AG04449 (cell line): Measurements from ENCODE around the gene BCL3.

Experiments
- CTCF ChIA-PET: fragments of 350-600 bp; formaldehyde crosslinking; extraction: SDS; loops from one replicate; lab custom pipeline; 2021; ENCODE audit warnings: antibody characterized with exemption; lab: Yijun Ruan, JAX
- POLR2A ChIA-PET: fragments of 400-600, 350-600 bp; formaldehyde crosslinking; extraction: SDS; loops from one replicate; lab custom pipeline; 2020; ENCODE audit warnings: antibody characterized with exemption, inconsistent platforms; lab: Yijun Ruan, JAX
- DNase-seq: peaks from one replicate; pipeline ENCODE4 v3.0.0-alpha.2; 2010; ENCODE audit warnings: low read depth, low spot score
- H3K4me3 ChIP-seq: 2 replicates; pipeline ENCODE4 v1.5.1; 2011; ENCODE audit warnings: low read depth, mild to moderate bottlenecking, control low read depth, low read length
- TF ChIP-seq, protein P1 (sequence below): IDR thresholded peaks from one replicate; pipeline ENCODE4 v1.5.1; 2011; ENCODE audit warnings: mild to moderate bottlenecking, moderate library complexity, low read length, control low read depth, inconsistent platforms; ENCODE audit not compliant: insufficient read depth; ENCODE audit errors: missing control alignments

The BCL3 gene

DNA sequence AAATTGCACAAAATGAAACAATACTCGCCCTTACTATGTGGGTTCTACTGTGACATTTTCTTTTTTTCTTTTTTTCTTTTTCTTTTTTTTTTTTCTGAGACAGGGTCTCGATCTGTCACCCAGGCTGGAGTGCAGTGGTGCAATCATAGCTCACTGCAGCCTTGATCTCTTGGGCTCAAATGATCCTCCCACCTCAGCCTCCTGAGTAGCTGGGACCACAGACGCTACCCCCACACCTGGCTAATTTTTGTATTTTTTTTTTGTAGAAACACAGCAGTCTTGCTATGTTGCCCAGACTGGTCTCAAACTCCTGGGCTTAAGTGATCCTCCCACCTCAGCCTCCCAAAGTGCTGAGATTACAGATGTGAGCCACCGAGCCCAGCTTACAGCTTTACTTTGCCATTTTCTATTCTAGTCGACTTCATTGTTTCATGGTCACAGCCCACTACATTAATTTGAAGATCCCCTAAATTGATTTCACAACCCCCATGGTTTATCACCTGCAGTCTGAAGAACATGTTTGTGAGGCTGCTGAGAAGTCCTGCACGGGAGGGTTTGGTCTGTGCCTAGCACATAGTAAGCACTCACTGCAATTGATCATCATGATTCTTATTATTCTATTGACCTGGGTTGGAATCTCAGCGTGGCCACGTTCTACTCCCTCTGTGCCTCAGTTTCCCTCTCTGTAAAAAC is 3.8 kb downstream of the BCL3 start:
- ChIA-PET CTCF (interaction anchor here (0.5 to 2.1 kb wide), 6 partner anchors 16 to 170 kb away, joined by 3 to 27 read pairs (median 4); no protein-coding TSS in a partner anchor), POLR2A (interaction anchor here (0.7 to 1.9 kb wide), 4 partner anchors 10 to 28 kb away, joined by 3 to 14 read pairs (median 4); no protein-coding TSS in a partner anchor)
- H3K4me3 ChIP-seq: peak overlapping the region; percentile 53; the same call in 1 of the 2 replicates
- TF ChIP-seq, protein P1, sequence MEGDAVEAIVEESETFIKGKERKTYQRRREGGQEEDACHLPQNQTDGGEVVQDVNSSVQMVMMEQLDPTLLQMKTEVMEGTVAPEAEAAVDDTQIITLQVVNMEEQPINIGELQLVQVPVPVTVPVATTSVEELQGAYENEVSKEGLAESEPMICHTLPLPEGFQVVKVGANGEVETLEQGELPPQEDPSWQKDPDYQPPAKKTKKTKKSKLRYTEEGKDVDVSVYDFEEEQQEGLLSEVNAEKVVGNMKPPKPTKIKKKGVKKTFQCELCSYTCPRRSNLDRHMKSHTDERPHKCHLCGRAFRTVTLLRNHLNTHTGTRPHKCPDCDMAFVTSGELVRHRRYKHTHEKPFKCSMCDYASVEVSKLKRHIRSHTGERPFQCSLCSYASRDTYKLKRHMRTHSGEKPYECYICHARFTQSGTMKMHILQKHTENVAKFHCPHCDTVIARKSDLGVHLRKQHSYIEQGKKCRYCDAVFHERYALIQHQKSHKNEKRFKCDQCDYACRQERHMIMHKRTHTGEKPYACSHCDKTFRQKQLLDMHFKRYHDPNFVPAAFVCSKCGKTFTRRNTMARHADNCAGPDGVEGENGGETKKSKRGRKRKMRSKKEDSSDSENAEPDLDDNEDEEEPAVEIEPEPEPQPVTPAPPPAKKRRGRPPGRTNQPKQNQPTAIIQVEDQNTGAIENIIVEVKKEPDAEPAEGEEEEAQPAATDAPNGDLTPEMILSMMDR: no peak
- DNase-seq: no peak

DNA sequence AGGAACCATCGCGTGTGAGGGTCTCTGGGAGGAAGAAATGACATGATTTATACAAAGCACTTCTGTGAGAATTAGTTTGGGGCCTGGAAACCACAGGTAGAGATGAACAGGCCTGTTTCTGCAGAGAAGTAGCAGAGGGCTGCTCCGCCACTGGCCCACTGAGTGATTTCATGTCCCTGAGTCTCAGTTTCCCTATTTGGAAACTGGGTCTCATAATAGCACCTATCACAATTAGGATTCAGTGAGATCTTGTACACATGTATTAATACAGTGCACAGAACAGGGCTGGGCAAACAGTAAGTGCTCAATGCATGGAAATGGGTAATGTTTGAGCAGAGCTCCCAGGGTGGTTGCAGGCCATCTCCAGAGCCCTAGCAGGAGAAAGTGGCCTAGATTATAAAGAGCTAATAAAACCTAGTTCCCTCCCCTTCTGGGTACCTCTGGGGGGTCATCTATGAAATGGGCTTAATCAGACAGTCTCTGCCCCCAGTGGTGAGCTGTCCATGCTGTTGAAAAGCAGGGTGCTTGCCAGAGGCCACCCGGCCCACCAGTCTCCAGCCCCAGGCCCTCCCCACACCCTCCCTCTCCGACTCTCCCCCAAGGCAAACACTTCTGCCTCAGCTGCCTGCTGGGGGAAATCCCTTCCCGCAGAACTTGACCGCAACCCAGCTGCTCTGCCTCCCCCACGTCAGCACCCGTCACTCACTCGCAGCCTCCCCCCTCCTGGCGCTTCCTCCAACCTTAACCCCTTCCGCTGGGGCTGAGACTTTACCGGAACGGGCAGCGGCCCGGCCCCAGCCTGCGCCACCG is 4.5 kb downstream of the BCL3 start:
- TF ChIP-seq, protein P1: peak; percentile 12
- H3K4me3 ChIP-seq: peak overlapping the region; percentile 53
- ChIA-PET CTCF (interaction anchor here (0.5 to 2.1 kb wide), 8 partner anchors 10 to 175 kb away, joined by 3 to 27 read pairs (median 4); no protein-coding TSS in a partner anchor), POLR2A (interaction anchor here (0.7 to 1.9 kb wide), 6 partner anchors 10 to 29 kb away, joined by 3 to 14 read pairs (median 4); no protein-coding TSS in a partner anchor)
- peak; percentile 89 for DNase-seq

DNA sequence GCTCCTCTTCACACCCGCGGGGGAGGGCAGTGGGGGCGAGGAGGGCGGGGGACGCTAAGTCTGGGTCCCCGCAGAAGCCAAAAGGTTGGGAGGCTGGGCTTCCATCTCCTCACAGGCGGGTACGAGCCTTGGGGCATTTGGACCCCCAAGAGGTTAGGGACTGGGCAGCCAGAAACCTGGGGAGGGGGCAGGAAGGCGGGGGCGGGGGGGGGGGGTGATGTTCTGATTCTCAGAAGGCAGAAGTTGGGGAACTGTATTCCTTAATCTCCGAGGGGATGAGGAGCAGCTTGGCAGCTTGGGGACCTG is 5.1 kb downstream of the BCL3 start:
- H3K4me3 ChIP-seq: peak overlapping the region; percentile 53
- POLR2A ChIA-PET: interaction anchor here (0.9 to 1.9 kb wide), 4 partner anchors 8 to 20 kb away, joined by 3 to 14 read pairs (median 8); no protein-coding TSS in a partner anchor
- TF ChIP-seq, protein P1: no peak
- CTCF ChIA-PET: interaction anchor here (0.6 to 2.1 kb wide), 7 partner anchors 11 to 175 kb away, joined by 3 to 27 read pairs (median 4); no protein-coding TSS in a partner anchor
- DNase-seq: no peak

DNA sequence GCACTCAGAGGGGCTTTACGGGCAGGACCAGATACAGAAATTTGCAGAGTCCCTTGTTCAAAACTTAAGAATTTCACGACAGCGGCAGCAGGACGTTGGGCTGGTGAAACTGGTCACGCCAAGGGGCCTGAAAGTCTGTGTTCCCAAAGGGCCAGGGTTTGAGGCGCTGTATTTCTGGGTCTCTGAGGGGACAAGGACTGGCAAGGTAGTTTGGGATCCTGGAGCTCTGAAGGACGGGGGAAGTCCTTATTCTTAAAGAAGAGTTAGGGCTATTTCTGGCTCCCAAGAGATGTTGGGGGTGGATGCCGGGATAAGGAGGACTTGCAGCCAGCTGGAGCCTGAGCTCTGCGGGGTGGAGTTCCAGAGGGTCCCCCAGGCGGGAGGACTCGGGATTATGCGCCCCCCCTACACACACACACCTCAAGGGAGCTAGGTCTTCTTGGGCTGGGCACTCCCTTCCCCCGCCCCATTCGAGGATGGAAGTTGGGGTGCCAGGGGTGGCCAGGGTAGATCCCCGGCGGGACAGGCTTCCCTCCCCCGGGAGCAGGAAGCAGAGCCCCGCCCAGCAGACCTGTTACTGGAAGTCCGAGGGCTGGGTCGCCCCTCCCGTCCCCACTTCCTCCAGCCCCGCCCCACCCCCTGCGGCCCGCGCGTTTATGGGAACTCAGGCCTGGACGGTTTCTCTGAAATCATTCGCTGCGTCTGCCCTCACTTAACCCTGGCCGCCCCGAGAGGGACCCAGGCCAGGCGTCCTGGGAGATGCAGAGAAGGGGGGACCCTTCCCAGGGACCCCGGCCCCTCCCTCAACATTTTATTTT is 5.6 kb downstream of the BCL3 start:
- peak overlapping the region; percentile 53 for H3K4me3 ChIP-seq
- POLR2A ChIA-PET: interaction anchor here (0.9 to 1.9 kb wide), 4 partner anchors 8 to 19 kb away, joined by 3 to 14 read pairs (median 8); no protein-coding TSS in a partner anchor
- CTCF ChIA-PET: interaction anchor here (0.7 to 2.1 kb wide), 4 partner anchors 15 to 183 kb away, joined by 3 to 27 read pairs (median 12); no protein-coding TSS in a partner anchor
- no peak for DNase-seq
- TF ChIP-seq, protein P1: no peak

DNA sequence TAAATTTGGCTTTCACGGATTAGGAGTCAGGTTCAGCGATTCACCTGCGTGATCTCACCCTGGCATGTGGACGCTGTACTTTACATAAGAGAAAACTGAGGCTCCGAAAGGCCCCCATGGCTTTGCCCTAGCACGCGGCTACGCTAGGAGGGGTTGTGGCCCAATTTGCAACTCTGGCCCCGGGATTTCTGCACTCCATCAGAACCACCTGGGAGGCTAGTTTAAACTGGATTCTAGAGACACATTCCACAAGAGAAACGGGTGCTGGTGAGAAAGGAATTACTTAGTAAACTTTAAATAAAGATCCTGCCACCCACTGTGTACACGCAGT is 6.2 kb downstream of the BCL3 start:
- TF ChIP-seq, protein P1: no peak
- POLR2A ChIA-PET: interaction anchor here (0.9 to 1.8 kb wide), 4 partner anchors 8 to 16 kb away, joined by 3 to 12 read pairs (median 4); no protein-coding TSS in a partner anchor
- DNase-seq: no peak
- CTCF ChIA-PET: interaction anchor here (2.1 to 5.7 kb wide), 4 partner anchors 16 to 31 kb away, joined by 21 to 50 read pairs (median 38); no protein-coding TSS in a partner anchor
- H3K4me3 ChIP-seq: peak overlapping the region; percentile 53; the same call in 1 of the 2 replicates
